Activated T-helper 1 cell treated with anti-CD3 and anti-CD28 coated beads, Interleukin-12 subunit alpha, Interleukin-12 subunit beta, Interleukin-2, Interleukin-4 antibody, amounts not matched to agents 30 ng/mL and 10 ng/mL and 1 ng/mL, durations not matched to agents 14 hours and 24 hours and 36 hours (primary cell): Measurements from ENCODE around the gene CST8. TPM values are rescaled to one million over a fixed set of nuclear protein-coding genes. Genes with fewer than 3 reads are reported as not detected.

Experiments
- DNase-seq: peaks from one replicate; pipeline ENCODE4 v3.0.0; 2021; ENCODE audit warnings: low spot score
- H3K27ac Mint-ChIP-seq: one replicate; pipeline ENCODE4 v1.8.0; 2021; ENCODE audit warnings: mild to moderate bottlenecking, mixed read lengths
- H3K27me3 Mint-ChIP-seq: one replicate; pipeline ENCODE4 v1.8.0; 2022; ENCODE audit warnings: mild to moderate bottlenecking, moderate library complexity, mixed read lengths; ENCODE audit not compliant: insufficient read depth
- H3K36me3 Mint-ChIP-seq: one replicate; pipeline ENCODE4 v1.8.0; 2021; ENCODE audit warnings: low read depth, mixed read lengths
- H3K4me1 Mint-ChIP-seq: one replicate; pipeline ENCODE4 v1.8.0; 2021; ENCODE audit warnings: low read depth, mixed read lengths
- H3K4me3 Mint-ChIP-seq: one replicate; pipeline ENCODE4 v1.8.0; 2021; ENCODE audit warnings: mild to moderate bottlenecking, moderate library complexity, mixed read lengths
- H3K9me3 Mint-ChIP-seq: one replicate; pipeline ENCODE4 v1.8.0; 2021; ENCODE audit warnings: mixed read lengths
- intact Hi-C: fragments of 100-400 bp; cut with micrococcal nuclease; formaldehyde crosslinking; loops from one replicate; pipeline ENCODE4 v1.15.1; 2024
- total RNA-seq: library from RNA; stranded (reverse); gene quantifications from 2 replicates; pipeline ENCODE4 v1.2.3, GENCODE V29; 2022

Gene CST8
- total RNA-seq, 1 donor from 2014 or later, result not detected

DNA sequence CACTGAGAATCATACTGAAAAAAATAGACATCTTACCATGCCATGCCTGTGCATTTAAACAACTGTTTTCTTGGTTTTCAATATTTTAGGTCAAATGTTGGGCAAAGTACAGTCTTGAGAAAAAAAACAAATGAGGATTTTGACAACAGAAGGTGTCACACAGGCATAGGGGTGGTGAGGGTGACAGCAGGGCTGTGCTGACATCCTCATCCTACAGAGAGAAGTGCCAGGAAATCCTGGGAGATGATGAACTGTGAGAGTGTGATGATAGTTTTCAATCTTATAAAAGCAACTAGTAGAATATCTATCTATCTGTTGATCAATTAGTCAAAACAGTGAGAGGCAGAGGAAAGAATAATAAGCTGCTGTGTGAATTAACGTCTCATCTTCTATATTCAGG is 23.9 kb downstream of the CST8 start:
- no peaks in the 10 kb centered on the region for H3K36me3 Mint-ChIP-seq
- no peak overlapping the region for H3K4me3 Mint-ChIP-seq
- no peak for DNase-seq
- no peaks in the 10 kb centered on the region for H3K4me1 Mint-ChIP-seq
- H3K27ac Mint-ChIP-seq, result no peak overlapping the region
- intact Hi-C loops, result no loop called here
- H3K27me3 Mint-ChIP-seq, result peaks cover 2% of the 10 kb centered on the region
- H3K9me3 Mint-ChIP-seq, result no peaks in the 10 kb centered on the region

DNA sequence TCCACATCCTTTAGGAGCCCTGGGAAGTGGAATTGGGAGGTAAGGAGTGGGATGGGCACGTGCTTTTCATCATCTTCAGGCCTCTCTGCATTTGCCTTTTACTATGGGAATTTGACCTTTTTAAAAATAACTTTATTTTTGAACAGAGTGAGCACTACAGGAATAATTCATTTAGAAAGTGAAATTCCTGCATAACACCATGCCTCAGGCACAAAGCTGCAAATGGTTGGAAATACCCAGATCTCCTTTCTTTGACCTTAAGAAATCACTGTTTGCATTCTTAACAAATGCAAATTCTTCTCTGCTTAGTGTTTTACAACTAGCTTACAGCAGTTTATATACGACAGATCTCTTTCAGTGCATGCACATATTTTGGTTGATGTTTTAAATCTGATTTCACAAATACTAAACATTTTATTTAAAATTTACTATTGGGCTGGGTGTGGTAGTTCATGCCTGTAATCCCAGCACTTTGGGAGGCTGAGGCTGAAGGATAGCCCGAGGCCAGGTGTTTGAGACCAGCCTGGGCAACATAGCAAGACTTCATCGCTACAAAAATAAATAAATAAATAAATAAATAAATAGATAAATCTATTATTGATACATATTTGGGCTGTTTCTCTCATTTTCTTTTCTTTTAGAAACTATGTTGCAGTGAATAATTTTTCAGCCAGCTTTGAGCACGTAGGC is 24.5 kb downstream of the CST8 start:
- Mint-ChIP-seq H3K27ac (no peak overlapping the region), H3K36me3 (no peaks in the 10 kb centered on the region), H3K4me3 (no peak overlapping the region), H3K4me1 (no peaks in the 10 kb centered on the region), H3K27me3 (peaks cover 2% of the 10 kb centered on the region), H3K9me3 (no peaks in the 10 kb centered on the region)
- DNase-seq, result no peak
- intact Hi-C loops, result no loop called here

DNA sequence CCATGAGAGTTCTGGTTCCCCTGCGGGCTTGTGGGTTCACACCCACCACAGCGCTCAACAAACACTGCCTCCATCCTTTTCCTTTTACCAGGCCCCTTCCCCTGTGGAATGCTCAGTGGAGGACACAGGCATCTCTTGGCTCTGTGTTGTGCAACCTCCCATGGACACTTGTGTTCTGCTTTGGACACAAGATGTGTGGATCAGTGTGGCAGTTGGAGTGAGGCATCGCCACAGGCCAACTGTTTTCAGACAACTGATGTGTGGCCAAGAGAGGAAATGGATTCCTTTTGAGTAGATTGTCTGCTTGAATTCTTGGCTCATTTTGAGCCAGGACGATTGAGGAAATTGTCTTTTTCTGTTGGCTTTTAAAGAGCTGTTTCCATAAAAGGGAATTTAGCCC is 26.8 kb downstream of the CST8 start:
- no peaks in the 10 kb centered on the region for H3K4me1 Mint-ChIP-seq
- no peak overlapping the region for H3K27ac Mint-ChIP-seq
- peaks cover 2% of the 10 kb centered on the region for H3K27me3 Mint-ChIP-seq
- DNase-seq, result no peak
- no peaks in the 10 kb centered on the region for H3K9me3 Mint-ChIP-seq
- intact Hi-C loops, result no loop called here
- H3K36me3 Mint-ChIP-seq, result no peaks in the 10 kb centered on the region
- H3K4me3 Mint-ChIP-seq, result no peak overlapping the region

DNA sequence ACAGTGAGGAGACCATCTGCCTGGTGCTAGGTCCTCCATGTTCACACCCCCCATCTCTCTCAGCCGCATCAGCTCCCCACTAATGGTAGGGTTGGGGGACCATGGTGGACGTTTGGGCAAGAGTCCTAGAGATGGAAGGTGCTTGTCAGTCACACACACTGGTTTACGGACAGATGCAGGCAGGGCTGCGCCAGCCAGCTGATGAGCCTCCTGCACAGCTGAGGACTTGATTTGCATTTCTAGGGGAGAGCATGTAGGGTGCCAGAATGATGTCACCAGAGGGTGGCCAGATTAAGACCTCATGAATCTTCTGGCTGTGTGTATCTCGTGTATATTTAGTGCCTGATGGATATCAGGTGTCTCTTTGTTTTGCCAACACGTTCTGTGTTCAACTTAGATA is 28.6 kb downstream of the CST8 start:
- no peaks in the 10 kb centered on the region for H3K27me3 Mint-ChIP-seq
- no peak overlapping the region for H3K4me3 Mint-ChIP-seq
- H3K4me1 Mint-ChIP-seq, result no peaks in the 10 kb centered on the region
- no peak overlapping the region for H3K27ac Mint-ChIP-seq
- no peaks in the 10 kb centered on the region for H3K9me3 Mint-ChIP-seq
- intact Hi-C loops, result no loop called here
- no peak for DNase-seq
- no peaks in the 10 kb centered on the region for H3K36me3 Mint-ChIP-seq

DNA sequence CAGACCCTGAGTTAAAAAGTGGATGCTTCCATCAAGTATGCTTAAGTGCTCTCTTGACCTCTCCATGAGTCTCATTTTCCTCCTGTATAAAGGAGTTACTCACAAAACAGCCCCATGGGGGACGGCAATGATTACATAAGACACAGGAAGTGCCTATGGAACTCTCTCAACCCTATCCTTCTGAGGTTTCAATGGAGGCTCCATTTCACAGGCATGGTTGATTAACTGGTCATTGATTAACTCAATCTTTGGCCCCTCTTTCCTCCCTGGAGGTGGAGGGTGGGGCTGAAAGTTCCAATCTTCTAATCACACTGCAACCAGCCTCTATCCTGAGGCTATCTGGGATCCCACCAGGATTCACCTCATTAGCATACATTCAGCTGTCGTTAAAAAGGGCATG is 29.3 kb downstream of the CST8 start:
- Mint-ChIP-seq H3K9me3 (no peaks in the 10 kb centered on the region), H3K4me1 (no peaks in the 10 kb centered on the region), H3K27me3 (no peaks in the 10 kb centered on the region), H3K36me3 (no peaks in the 10 kb centered on the region), H3K27ac (no peak overlapping the region), H3K4me3 (no peak overlapping the region)
- intact Hi-C loops, result no loop called here
- DNase-seq, result no peak

DNA sequence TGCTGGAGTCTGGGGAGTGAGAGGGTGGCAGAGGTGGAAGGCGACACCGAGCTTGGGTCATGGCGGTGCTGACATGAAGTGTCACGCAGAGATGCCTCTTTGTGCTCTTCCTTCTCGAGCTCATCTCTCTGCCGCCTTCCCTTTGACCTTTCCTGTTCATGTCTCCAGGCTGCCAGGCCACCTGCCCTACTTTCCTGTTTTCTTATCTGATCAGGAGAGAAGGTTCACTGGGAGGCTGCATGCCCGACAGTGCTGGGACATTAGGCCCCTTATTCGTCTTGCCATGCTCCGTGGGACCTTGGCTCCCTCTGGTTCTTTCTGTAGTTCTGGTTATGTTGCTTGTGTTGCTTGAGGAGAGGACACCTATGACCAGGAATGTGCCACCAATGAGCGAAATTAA is 33.2 kb downstream of the CST8 start:
- H3K27ac Mint-ChIP-seq, result no peak overlapping the region
- no peak overlapping the region for H3K4me3 Mint-ChIP-seq
- intact Hi-C loops, result no loop called here
- no peaks in the 10 kb centered on the region for H3K4me1 Mint-ChIP-seq
- H3K27me3 Mint-ChIP-seq, result no peaks in the 10 kb centered on the region
- H3K36me3 Mint-ChIP-seq, result no peaks in the 10 kb centered on the region
- peaks cover 14% of the 10 kb centered on the region for H3K9me3 Mint-ChIP-seq
- no peak for DNase-seq

DNA sequence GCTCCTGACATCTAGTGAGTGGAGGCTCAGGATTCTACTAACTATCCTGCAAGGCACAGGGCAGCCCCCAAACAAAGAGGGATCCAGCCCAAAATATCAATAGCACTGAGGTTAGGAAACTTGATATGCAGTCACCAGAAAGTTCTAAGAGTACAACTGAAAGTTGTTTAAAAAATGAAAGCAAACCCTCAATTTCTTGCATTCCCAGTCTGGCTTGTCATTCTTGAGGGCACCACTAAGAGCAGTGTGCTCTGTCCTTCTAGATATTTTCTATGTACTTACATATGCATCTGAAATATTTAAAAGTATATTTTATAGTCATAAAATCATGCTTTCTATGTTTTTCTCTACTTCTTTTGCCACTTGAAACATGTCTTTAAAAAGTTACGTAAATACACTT is 35.9 kb downstream of the CST8 start:
- Mint-ChIP-seq H3K4me3 (no peak overlapping the region), H3K36me3 (no peaks in the 10 kb centered on the region), H3K9me3 (peaks cover 20% of the 10 kb centered on the region), H3K27ac (no peak overlapping the region), H3K27me3 (no peaks in the 10 kb centered on the region), H3K4me1 (no peaks in the 10 kb centered on the region)
- intact Hi-C loops, result no loop called here
- DNase-seq, result no peak

DNA sequence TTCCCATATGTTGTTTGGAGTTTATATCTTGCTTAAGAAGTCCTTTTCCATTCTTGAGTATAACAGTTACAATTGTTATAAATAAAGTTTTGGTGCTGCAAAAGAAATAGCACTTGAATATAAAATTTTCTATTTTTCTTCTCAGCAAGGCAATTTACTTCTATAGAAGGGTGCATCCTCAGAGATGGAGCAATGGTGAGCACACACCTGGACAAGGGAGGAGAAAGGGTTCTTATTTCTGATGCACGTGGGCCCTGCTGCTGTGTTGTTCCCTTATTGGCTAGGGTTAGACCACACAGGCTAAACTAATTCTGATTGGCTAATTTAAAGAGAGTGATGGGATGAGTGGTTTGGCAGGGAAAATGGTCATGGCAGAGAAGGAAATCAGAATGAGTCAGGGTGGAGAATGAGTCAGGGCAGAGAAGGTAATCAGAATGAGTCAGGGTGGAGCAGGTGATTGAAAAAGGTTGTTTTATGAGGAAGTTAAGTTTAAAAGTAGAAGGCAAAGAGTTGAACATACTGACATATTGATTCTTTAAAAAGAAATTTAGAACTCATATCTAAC is 38.0 kb downstream of the CST8 start:
- intact Hi-C loops, result no loop called here
- H3K27me3 Mint-ChIP-seq, result no peaks in the 10 kb centered on the region
- no peak for DNase-seq

DNA sequence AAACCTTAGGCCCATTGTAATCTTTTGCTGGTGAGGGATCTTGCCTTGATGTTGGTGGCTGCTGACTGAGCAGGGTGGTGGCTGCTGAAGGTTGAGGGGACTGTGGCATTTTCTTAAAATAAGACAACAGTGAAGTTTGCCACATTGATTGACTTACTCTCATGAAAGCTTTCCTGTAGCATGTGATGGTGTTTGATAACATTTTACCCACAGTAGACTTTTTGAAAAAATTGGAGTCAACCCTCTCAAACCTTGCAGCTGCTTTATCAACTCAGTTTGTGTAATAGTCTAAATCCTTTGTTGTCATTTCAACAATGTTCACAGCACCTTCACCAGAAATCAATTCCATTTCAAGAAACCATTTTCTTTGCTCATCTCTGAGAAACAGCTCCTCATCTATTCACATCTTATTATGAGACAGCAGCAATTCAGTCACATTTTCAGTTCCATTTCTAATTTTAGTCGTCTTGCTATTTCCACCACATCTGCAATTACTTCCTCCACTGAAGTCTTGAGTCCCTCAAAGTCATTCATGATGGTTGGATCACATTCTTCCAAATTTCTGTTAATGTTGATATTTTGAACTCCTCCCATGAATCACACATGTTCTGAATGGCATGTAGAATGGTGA is 40.1 kb downstream of the CST8 start:
- no peaks in the 10 kb centered on the region for H3K27me3 Mint-ChIP-seq
- no peak for DNase-seq
- H3K4me1 Mint-ChIP-seq, result no peaks in the 10 kb centered on the region
- intact Hi-C loops, result no loop called here
- H3K9me3 Mint-ChIP-seq, result peaks cover 20% of the 10 kb centered on the region
- no peak overlapping the region for H3K27ac Mint-ChIP-seq
- H3K36me3 Mint-ChIP-seq, result no peaks in the 10 kb centered on the region
- H3K4me3 Mint-ChIP-seq, result no peak overlapping the region

More for the DNA sequence above, 38.0 kb downstream of the CST8 start:
- Mint-ChIP-seq H3K4me1 (no peaks in the 10 kb centered on the region), H3K36me3 (no peaks in the 10 kb centered on the region), H3K4me3 (no peak overlapping the region), H3K27ac (no peak overlapping the region), H3K9me3 (peaks cover 20% of the 10 kb centered on the region)

DNA sequence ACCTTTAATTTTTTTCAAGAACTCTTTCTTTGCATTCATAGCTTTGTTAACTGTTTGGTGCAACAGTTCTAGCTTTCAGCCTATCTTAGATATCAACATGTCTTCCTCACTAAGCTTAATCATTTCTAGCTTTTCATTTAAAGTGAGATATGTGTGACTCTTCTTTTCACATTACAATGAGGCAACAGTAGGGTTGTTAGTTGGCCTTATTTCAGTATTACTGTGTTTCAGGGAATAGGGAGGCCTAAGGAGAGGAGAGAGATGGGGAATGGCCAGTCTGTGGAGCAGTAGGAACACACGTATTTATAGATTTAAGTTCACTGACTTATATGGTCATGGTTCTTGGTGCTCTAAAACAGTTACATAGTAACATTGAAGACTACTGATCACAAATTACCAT is 41.6 kb downstream of the CST8 start:
- Mint-ChIP-seq H3K36me3 (no peaks in the 10 kb centered on the region), H3K4me3 (no peak overlapping the region), H3K27me3 (no peaks in the 10 kb centered on the region), H3K9me3 (peaks cover 16% of the 10 kb centered on the region), H3K4me1 (no peaks in the 10 kb centered on the region), H3K27ac (no peak overlapping the region)
- intact Hi-C loops, result no loop called here
- DNase-seq, result no peak

DNA sequence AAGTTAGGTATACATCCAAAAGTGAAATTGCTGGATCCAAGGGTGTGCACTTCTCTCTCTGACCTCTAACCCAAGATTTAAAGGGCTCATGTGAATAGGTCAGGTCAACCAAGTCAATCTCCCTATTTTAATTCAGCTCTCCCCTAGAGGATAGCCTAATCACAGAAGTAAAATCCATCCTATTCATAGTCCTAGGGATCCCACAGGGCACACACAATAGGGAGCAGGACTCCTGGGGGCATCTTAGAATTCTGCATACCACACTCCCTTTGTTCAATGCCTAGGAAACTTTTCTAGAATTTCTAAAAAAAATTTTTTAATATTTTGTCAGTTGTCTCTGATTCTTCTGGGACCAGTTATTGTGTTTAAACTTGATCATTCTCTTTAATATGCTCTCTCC is 42.2 kb downstream of the CST8 start:
- H3K9me3 Mint-ChIP-seq, result peaks cover 13% of the 10 kb centered on the region
- H3K36me3 Mint-ChIP-seq, result no peaks in the 10 kb centered on the region
- intact Hi-C loops, result no loop called here
- no peak overlapping the region for H3K4me3 Mint-ChIP-seq
- no peak overlapping the region for H3K27ac Mint-ChIP-seq
- no peak for DNase-seq
- no peaks in the 10 kb centered on the region for H3K27me3 Mint-ChIP-seq
- no peaks in the 10 kb centered on the region for H3K4me1 Mint-ChIP-seq

DNA sequence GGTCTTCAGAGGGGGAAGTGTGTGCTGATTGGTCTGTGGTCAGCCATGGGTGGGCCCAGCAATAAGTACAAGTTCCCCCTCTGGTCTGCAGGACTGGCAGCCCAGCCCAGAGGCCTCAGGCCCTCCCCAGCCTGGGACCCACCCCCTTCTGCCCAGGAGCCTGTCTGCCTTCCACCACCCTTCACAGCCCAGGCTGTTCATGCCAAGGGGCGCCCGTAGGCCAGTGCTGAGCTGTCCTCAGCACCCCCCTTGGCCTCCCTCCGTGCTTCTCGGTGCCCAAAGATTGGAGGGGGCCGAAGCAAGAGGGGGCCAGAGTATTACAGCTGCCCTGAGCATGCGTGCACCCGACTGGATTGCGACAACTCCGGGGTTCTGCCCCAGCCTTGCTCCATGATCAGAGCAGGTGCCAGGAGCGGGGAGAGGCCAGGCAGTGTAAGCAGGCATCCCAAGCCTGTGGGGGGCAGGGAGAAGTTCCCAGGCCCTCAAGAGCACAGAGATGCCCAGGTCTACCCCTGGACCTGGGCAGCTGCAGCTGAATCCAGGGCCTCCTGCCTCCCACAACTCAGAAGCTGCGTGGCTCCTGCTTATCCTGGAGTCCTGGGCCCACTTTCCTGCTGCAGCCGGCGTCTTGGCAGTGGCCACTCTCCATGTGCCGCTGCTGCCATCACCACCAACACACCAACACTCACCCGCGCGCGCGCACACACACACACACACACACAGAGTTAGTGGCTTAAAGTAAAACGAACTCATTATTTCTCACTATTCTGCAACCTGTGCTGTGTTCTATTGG is 44.1 kb downstream of the CST8 start:
- no peak overlapping the region for H3K27ac Mint-ChIP-seq
- no peak for DNase-seq
- no peaks in the 10 kb centered on the region for H3K4me1 Mint-ChIP-seq
- H3K9me3 Mint-ChIP-seq, result no peaks in the 10 kb centered on the region
- no peak overlapping the region for H3K4me3 Mint-ChIP-seq
- intact Hi-C loops, result no loop called here
- no peaks in the 10 kb centered on the region for H3K27me3 Mint-ChIP-seq
- H3K36me3 Mint-ChIP-seq, result no peaks in the 10 kb centered on the region

DNA sequence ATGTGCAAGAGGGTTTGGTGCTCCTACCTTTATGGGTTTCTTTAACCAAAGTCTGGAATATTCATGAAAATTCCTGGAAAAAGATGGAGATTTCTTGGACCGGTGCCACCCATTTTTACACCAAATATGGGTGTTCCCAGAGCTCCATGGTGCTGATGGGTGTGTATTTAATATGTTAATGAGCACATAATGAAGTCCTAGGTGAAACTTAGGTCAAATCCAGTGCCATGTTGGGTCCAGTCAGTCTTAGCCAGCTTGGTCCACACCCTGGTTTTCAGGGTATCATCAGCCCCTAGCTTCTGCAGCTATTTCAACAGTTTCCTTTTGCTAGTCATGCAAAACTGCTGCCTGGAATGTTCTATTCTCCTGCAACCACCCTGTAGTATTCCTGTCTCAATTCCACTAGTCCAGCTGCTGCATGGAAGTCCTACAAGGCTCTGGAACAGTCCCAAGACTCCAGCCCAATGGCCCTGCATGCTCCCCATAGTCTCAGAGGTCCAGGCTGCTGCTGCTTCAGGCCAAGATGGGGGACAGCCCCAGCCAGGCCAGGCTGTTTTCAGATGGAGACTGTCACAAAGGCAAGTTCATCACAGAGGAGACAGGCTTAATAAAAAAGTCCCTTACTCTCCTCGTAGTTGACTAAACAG is 45.5 kb downstream of the CST8 start:
- intact Hi-C loops, result no loop called here
- Mint-ChIP-seq H3K36me3 (no peaks in the 10 kb centered on the region), H3K27ac (no peak overlapping the region), H3K9me3 (no peaks in the 10 kb centered on the region), H3K27me3 (no peaks in the 10 kb centered on the region), H3K4me1 (no peaks in the 10 kb centered on the region), H3K4me3 (no peak overlapping the region)
- DNase-seq, result no peak
